PC-3 (cell line): ENCODE measurements around the gene UBL7. TPM values are rescaled to one million over a fixed set of nuclear protein-coding genes. Genes with fewer than 3 reads are reported as not detected.

Experiments used
- ATAC-seq: fragments of 200-7000 bp; cut with Tn5 transposase; 2 replicates; pipeline ENCODE4 v1.9.1; 2020; ENCODE audit warnings: mild to moderate bottlenecking, moderate library complexity
- BruUV-seq: library from RNA; stranded (reverse); fragments of 400-500 nt; replicated peaks from 2 replicates; lab custom pipeline; 2021; lab: Mats Ljungman, UMichigan
- CTCF ChIA-PET: fragments of 300-600 bp; sonication (Branson Sonifier 250); formaldehyde crosslinking; loops from one replicate; lab custom pipeline; 2022; ENCODE audit warnings: antibody characterized with exemption; lab: Charles Lee
- POLR2A ChIA-PET: fragments of 300-600 bp; sonication (Branson Sonifier 250); formaldehyde crosslinking; loops from one replicate; lab custom pipeline; 2022; ENCODE audit warnings: antibody characterized with exemption; ENCODE audit not compliant: unreplicated experiment; lab: Charles Lee
- DNase-seq: peaks from one replicate; pipeline ENCODE4 v3.0.0-alpha.2; 2015
- H2AFZ ChIP-seq: fragments of 300-600 bp; sonication (generic); 2 replicates; pipeline ENCODE4 v1.6.0; 2016; ENCODE audit warnings: antibody characterized with exemption, low read length
- H3F3A ChIP-seq: fragments of 300-600 bp; sonication (generic); one replicate; pipeline ENCODE4 v1.6.0; 2017; ENCODE audit warnings: antibody characterized with exemption, low read length, control low read depth, mild to moderate bottlenecking; ENCODE audit not compliant: unreplicated experiment
- H3K27ac ChIP-seq: fragments of 300-600 bp; sonication (generic); 2 replicates; pipeline ENCODE4 v1.5.1; 2016; ENCODE audit warnings: mild to moderate bottlenecking, low read length
- H3K27me3 ChIP-seq: fragments of 300-600 bp; sonication (generic); 2 replicates; pipeline ENCODE4 v1.6.1; 2016; ENCODE audit warnings: low read length, mixed read lengths
- H3K36me3 ChIP-seq: fragments of 300-600 bp; sonication (generic); 2 replicates; pipeline ENCODE4 v1.6.1; 2016; ENCODE audit warnings: low read depth, mixed run types, low read length, mixed read lengths
- H3K4me1 ChIP-seq: fragments of 300-600 bp; sonication (generic); 2 replicates; pipeline ENCODE4 v1.5.1; 2016; ENCODE audit warnings: low read length; ENCODE audit not compliant: insufficient read depth
- H3K4me2 ChIP-seq: fragments of 300-600 bp; sonication (generic); 2 replicates; pipeline ENCODE4 v1.6.0; 2016; ENCODE audit warnings: low read length
- H3K4me3 ChIP-seq: fragments of 300-600 bp; sonication (generic); 2 replicates; pipeline ENCODE4 v1.5.1; 2016; ENCODE audit warnings: mild to moderate bottlenecking, low read length, mixed read lengths
- H3K79me2 ChIP-seq: fragments of 300-600 bp; sonication (generic); 2 replicates; pipeline ENCODE4 v1.6.1; 2017; ENCODE audit warnings: low read length, mixed read lengths
- H3K9ac ChIP-seq: fragments of 300-600 bp; sonication (generic); 2 replicates; pipeline ENCODE4 v1.6.0; 2016; ENCODE audit warnings: mild to moderate bottlenecking, low read length
- H3K9me2 ChIP-seq: fragments of 300-600 bp; sonication (generic); replicated peaks from 2 replicates; pipeline ENCODE4 v1.6.1; 2016; ENCODE audit warnings: mixed run types, low read length, mixed read lengths
- H3K9me3 ChIP-seq: fragments of 300-600 bp; sonication (generic); 2 replicates; pipeline ENCODE4 v1.6.1; 2016; ENCODE audit warnings: low read length, mixed read lengths
- H4K20me1 ChIP-seq: fragments of 300-600 bp; sonication (generic); 2 replicates; pipeline ENCODE4 v1.6.1; 2016; ENCODE audit warnings: low read length, mixed read lengths
- EZH2 ChIP-seq: fragments of 300-600 bp; sonication (generic); IDR thresholded peaks from one replicate; pipeline ENCODE4 v1.6.1; 2017; ENCODE audit warnings: antibody characterized with exemption, mild to moderate bottlenecking, low read length; ENCODE audit not compliant: unreplicated experiment
- EZH2phosphoT487 ChIP-seq: fragments of 300-600 bp; sonication (generic); IDR thresholded peaks from 2 replicates; pipeline ENCODE4 v1.6.1; 2018; ENCODE audit warnings: mild to moderate bottlenecking, antibody characterized with exemption, low read length, borderline replicate concordance
- intact Hi-C: fragments of 100-400 bp; cut with micrococcal nuclease; formaldehyde crosslinking; loops from 2 replicates; pipeline ENCODE4 v1.9.0; 2023
- total RNA-seq: library from RNA; depleted of rRNA; stranded (reverse); fragments of >200 nt; gene quantifications from 2 replicates; pipeline ENCODE4 v1.2.3, GENCODE V29; 2014
- TF ChIP-seq, protein P1 (sequence below): fragments of 300-600 bp; sonication (generic); conservative IDR thresholded peaks from 2 replicates; pipeline ENCODE4 v1.5.1; 2017; ENCODE audit warnings: antibody characterized with exemption, low read depth, mild to moderate bottlenecking, low read length

UBL7 gene
- total RNA-seq, 1 experiment from 2014 or later = 57.1 TPM

DNA sequence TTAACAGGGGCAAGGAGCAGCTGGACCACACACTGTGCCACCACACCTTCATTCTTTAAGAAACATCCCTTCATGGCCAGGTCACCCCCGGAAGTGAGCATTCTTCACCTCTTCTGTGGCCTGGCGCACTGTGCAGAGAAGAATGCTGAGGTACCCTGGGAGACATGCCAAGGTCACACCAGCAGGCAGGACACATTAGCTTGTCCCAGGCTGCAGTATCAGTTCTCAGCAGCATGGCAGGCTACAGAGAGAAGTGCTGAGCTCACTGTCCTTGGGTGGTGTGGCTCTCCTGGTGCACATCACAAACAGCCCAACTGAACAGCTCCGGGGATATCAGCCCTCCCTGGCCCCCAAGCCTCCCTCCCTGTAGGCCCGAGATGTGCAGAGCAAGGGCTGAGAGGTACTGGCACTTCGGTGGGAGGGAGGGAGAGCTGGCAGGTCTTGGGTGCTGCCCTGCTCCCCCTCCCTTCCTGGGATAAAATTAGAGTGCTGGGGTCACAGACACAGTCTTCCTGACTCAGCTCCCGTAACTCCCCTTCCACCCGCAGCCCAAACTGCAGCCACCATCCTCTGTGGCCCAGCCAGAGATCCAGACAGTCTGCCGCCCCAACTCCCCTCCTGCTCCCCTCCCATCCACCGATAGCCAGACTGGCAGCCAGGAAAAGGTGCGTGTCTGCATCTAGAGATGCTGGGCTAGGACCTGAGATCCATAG lies 40.6 kb downstream of the UBL7 start:
- Histone ChIP-seq H4K20me1 (peaks cover 77% of the 10 kb centered on the region), H3K9ac (no peak overlapping the region), H3K27me3 (no peaks in the 10 kb centered on the region), H3K4me1 (peaks cover 91% of the 10 kb centered on the region), H3K4me2 (peak overlapping the region; percentile 45), H3K4me3 (no peak overlapping the region), H3K27ac (peak overlapping the region; percentile 29), H3K9me3 (no peaks in the 10 kb centered on the region), H3K36me3 (peaks cover 49% of the 10 kb centered on the region), H2AFZ (no peak overlapping the region), H3F3A (no peaks in the 10 kb centered on the region), H3K9me2 (no peaks in the 10 kb centered on the region), H3K79me2 (peaks cover 100% of the 10 kb centered on the region)
- ChIA-PET CTCF (no interaction called here), POLR2A (no interaction called here)
- peak; percentile 41 for ATAC-seq
- TF ChIP-seq EZH2phosphoT487 (no peak), EZH2 (no peak)
- TF ChIP-seq, protein P1, sequence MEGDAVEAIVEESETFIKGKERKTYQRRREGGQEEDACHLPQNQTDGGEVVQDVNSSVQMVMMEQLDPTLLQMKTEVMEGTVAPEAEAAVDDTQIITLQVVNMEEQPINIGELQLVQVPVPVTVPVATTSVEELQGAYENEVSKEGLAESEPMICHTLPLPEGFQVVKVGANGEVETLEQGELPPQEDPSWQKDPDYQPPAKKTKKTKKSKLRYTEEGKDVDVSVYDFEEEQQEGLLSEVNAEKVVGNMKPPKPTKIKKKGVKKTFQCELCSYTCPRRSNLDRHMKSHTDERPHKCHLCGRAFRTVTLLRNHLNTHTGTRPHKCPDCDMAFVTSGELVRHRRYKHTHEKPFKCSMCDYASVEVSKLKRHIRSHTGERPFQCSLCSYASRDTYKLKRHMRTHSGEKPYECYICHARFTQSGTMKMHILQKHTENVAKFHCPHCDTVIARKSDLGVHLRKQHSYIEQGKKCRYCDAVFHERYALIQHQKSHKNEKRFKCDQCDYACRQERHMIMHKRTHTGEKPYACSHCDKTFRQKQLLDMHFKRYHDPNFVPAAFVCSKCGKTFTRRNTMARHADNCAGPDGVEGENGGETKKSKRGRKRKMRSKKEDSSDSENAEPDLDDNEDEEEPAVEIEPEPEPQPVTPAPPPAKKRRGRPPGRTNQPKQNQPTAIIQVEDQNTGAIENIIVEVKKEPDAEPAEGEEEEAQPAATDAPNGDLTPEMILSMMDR = no peak
- intact Hi-C loops = loop anchor here (1.0 kb wide), 1 partner anchor 13 kb away; the partner anchor contains the start of gene SEMA7A
- BruUV-seq = no TSS peak
- peak; percentile 67 for DNase-seq

DNA sequence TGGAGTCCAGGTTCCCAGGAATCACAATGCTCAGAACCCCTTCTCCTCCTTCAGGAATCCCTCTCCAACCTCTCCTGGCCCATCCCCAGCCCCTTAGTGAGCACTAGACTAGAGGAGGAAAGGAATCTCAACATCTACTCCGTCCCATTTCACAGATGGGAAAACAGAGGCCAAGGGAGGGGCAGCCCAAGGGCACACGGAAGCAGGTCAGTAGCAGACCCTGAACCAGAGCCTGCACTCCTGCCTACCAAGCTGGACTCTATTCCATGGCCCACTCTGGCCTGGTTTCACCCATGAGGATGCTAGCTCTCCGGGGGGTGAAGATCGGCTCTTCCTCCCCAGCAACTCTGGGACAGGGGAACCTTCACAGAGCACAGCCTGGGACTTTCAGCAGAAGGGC lies 41.5 kb downstream of the UBL7 start:
- Histone ChIP-seq H3K27me3 (no peaks in the 10 kb centered on the region), H3K4me1 (peaks cover 94% of the 10 kb centered on the region), H3K9me3 (no peaks in the 10 kb centered on the region), H3K9me2 (no peaks in the 10 kb centered on the region), H3K4me3 (no peak overlapping the region), H3K9ac (no peak overlapping the region), H2AFZ (no peak overlapping the region), H3F3A (no peaks in the 10 kb centered on the region), H4K20me1 (peaks cover 67% of the 10 kb centered on the region), H3K4me2 (no peak overlapping the region), H3K27ac (peak overlapping the region; percentile 29), H3K36me3 (peaks cover 58% of the 10 kb centered on the region), H3K79me2 (peaks cover 100% of the 10 kb centered on the region)
- TF ChIP-seq, protein P1 = no peak
- TF ChIP-seq EZH2 = no peak
- ATAC-seq (no peak), DNase-seq (no peak)
- intact Hi-C loops = no loop called here
- ChIA-PET CTCF (no interaction called here), POLR2A (no interaction called here)
- BruUV-seq = TSS peak; percentile 44

DNA sequence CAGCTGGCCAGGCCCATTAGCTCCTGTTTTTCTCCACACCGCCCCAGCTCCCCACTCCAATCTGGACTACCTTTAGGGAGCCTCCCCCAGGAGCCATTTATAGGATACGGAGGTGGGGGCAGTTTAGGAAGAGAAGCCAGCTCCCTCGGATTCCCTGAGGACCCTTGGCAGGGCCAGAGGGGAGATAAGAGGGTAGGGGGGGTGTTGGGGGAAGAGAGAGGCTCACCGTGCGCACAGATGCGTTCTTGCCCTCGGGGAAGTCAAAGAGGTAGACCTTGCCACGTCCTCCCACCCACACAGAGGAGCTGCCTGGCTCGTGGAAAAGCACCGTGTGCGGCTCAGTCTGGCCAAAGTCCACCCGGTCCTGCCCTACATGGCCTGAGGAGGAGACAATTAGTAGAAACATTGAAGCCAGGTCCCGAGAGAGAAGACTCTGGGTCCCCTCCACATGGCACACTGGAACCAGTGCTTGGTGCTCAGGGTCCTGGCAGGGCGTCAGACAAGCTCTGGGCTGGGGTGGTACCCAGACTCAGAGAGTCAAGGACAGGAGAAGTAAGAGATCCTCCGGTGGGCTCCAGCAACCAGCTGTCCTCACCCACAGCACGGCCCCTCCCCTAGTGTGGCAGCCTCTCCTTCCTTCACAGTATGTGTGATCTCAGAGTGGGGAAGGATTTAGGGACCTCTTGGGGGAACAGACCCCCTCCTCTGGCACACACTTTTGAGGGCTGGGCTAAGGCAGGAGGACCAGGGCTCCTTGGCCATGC lies 42.2 kb downstream of the UBL7 start:
- H3K4me2 ChIP-seq = no peak overlapping the region
- H3K9me2 ChIP-seq = no peaks in the 10 kb centered on the region
- ChIA-PET CTCF (no interaction called here), POLR2A (interaction anchor here (0.6 kb wide), 1 partner anchor 22 kb away, joined by 3 read pairs; no protein-coding TSS in a partner anchor)
- ATAC-seq (no peak), DNase-seq (no peak)
- peak overlapping the region; percentile 79 for H3K27ac ChIP-seq
- H2AFZ ChIP-seq = no peak overlapping the region
- H3K4me3 ChIP-seq = no peak overlapping the region
- H3K36me3 ChIP-seq = peaks cover 61% of the 10 kb centered on the region
- H3K9ac ChIP-seq = no peak overlapping the region
- no TSS peak for BruUV-seq
- H3K79me2 ChIP-seq = peaks cover 96% of the 10 kb centered on the region
- no peaks in the 10 kb centered on the region for H3K9me3 ChIP-seq
- H3F3A ChIP-seq = no peaks in the 10 kb centered on the region
- TF ChIP-seq EZH2 = no peak
- TF ChIP-seq, protein P1 = no peak
- TF ChIP-seq EZH2phosphoT487 = no peak
- intact Hi-C loops = no loop called here
- H3K4me1 ChIP-seq = peaks cover 94% of the 10 kb centered on the region
- peaks cover 61% of the 10 kb centered on the region for H4K20me1 ChIP-seq
- H3K27me3 ChIP-seq = no peaks in the 10 kb centered on the region
